Spinal cord (tissue), 10 donors: ENCODE results near the gene TAF1D. TPM values are rescaled to one million over a fixed set of nuclear protein-coding genes. Genes with fewer than 3 reads are reported as not detected.

Source experiments
- DNase-seq, 6 donors: peaks; one replicate each; pipeline versions ENCODE4 v3.0.0 to v3.0.0-alpha.2; 2013 to 2015; ENCODE audit warnings: low spot score in 6 of 6, low read depth in 4 of 6
- H3K27ac ChIP-seq: one replicate; pipeline ENCODE4 v1.5.1; 2013; ENCODE audit warnings: low read depth, low read length, control low read depth
- H3K27me3 ChIP-seq: one replicate; pipeline ENCODE4 v1.6.1; 2013; ENCODE audit warnings: low read length; ENCODE audit not compliant: control insufficient read depth, insufficient read depth
- H3K36me3 ChIP-seq: one replicate; pipeline ENCODE4 v1.6.1; 2013; ENCODE audit warnings: low read length; ENCODE audit not compliant: control insufficient read depth, insufficient read depth
- H3K4me1 ChIP-seq: one replicate; pipeline ENCODE4 v1.6.1; 2013; ENCODE audit warnings: low read length; ENCODE audit not compliant: control insufficient read depth, insufficient read depth
- H3K4me3 ChIP-seq: one replicate; pipeline ENCODE4 v1.5.1; 2013; ENCODE audit warnings: low read depth, low read length, control low read depth
- H3K9me3 ChIP-seq: one replicate; pipeline ENCODE4 v1.6.1; 2013; ENCODE audit warnings: low read length; ENCODE audit not compliant: control insufficient read depth, insufficient read depth
- WGBS: methylation state at CpG from one replicate; pipeline ENCODE4 v1.1.5; 2013; ENCODE audit warnings: missing lambda C conversion rate; ENCODE audit not compliant: insufficient coverage; 5-methylcytosine and 5-hydroxymethylcytosine counted together
- polyA plus RNA-seq, 2 donors: library from polyadenylated mRNA; unstranded; fragments of 120-200 nt; gene quantifications; one replicate each; pipeline ENCODE4 v1.2.1, GENCODE V29; 2013; ENCODE audit not compliant: insufficient read length in 2 of 2
- total RNA-seq, 2 donors: library from RNA; depleted of rRNA in 1 of 2; stranded (reverse); fragments of 120-200 nt in 1 of 2; fragments of >200 nt in 1 of 2; gene quantifications; one replicate each; pipeline versions ENCODE4 v1.2.3 to v1.2.4, GENCODE V29; 2013 to 2014
- donor health status: healthy.

Gene TAF1D
- total and polyA plus RNA-seq, 4 donors: 103 to 266 (median 108) TPM

GRCh38 chr11:93715797-93716396, 25.4 kb downstream of the TAF1D start:
- no peak overlapping the region for H3K4me3 ChIP-seq
- no peaks in the 10 kb centered on the region for H3K27me3 ChIP-seq
- peaks cover 17% of the 10 kb centered on the region for H3K36me3 ChIP-seq
- DNase-seq: no peak
- H3K27ac ChIP-seq: no peak overlapping the region
- H3K4me1 ChIP-seq: no peaks in the 10 kb centered on the region
- 75% methylated on average over 1 of the region's 4 CpGs for WGBS
- H3K9me3 ChIP-seq: peaks cover 1% of the 10 kb centered on the region

- H3K27me3 ChIP-seq: no peaks in the 10 kb centered on the region
- peaks cover 14% of the 10 kb centered on the region for H3K9me3 ChIP-seq
- no peak for DNase-seq
- peaks cover 11% of the 10 kb centered on the region for H3K36me3 ChIP-seq
- no peaks in the 10 kb centered on the region for H3K4me1 ChIP-seq
- no peak overlapping the region for H3K27ac ChIP-seq
- H3K4me3 ChIP-seq: no peak overlapping the region
These were observed 28.6 kb downstream of the TAF1D start for GRCh38 chr11:93712678-93713077.

DNA sequence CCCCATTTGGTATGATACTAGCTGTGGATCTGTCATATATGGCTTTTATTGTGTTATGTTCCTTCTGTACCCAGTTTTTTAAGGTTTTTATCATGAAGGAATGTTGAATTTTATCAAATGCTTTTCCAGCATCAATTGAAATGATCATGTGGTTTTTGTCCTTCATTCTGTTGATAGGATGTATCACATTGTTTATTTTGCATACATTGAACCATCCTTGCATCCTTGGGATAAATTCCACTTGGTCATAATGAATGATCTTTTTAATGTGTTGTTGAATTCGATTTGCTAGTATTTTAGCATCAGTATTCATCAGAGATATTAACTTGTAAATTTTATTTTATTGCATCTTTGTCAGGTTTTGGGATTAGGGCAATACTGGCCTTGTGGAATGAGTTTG, 31.1 kb downstream of the TAF1D start:
- Histone ChIP-seq H3K36me3 (peaks cover 11% of the 10 kb centered on the region), H3K27me3 (no peaks in the 10 kb centered on the region), H3K27ac (no peak overlapping the region), H3K4me3 (no peak overlapping the region), H3K9me3 (peaks cover 14% of the 10 kb centered on the region), H3K4me1 (no peaks in the 10 kb centered on the region)
- WGBS: no CpG with 5 or more reads among the region's 1 CpG
- DNase-seq: no peak

- WGBS: 94% methylated on average over 2 of the region's 2 CpGs
These were observed 37.1 kb downstream of the TAF1D start for GRCh38 chr11:93704237-93704636.

GRCh38 chr11:93700830-93701229, 40.5 kb downstream of the TAF1D start:
- no peak overlapping the region for H3K4me3 ChIP-seq
- no CpG with 5 or more reads among the region's 3 CpGs for WGBS

More at GRCh38 chr11:93704237-93704636, 37.1 kb downstream of the TAF1D start:
- Histone ChIP-seq H3K9me3 (peaks cover 3% of the 10 kb centered on the region), H3K27me3 (no peaks in the 10 kb centered on the region), H3K4me3 (no peak overlapping the region), H3K4me1 (no peaks in the 10 kb centered on the region), H3K36me3 (peaks cover 30% of the 10 kb centered on the region), H3K27ac (no peak overlapping the region)
- DNase-seq: no peak

GRCh38 chr11:93697611-93698010, 43.7 kb downstream of the TAF1D start:
- Histone ChIP-seq H3K27ac (no peak overlapping the region), H3K4me3 (no peak overlapping the region), H3K4me1 (no peaks in the 10 kb centered on the region), H3K36me3 (peaks cover 29% of the 10 kb centered on the region), H3K9me3 (no peaks in the 10 kb centered on the region), H3K27me3 (no peaks in the 10 kb centered on the region)
- no CpG with 5 or more reads among the region's 4 CpGs for WGBS
- DNase-seq: no peak

More at GRCh38 chr11:93700830-93701229, 40.5 kb downstream of the TAF1D start:
- Histone ChIP-seq H3K27me3 (no peaks in the 10 kb centered on the region), H3K9me3 (no peaks in the 10 kb centered on the region), H3K36me3 (peaks cover 31% of the 10 kb centered on the region), H3K4me1 (no peaks in the 10 kb centered on the region), H3K27ac (no peak overlapping the region)
- DNase-seq: no peak

- no peak for DNase-seq
- Histone ChIP-seq H3K4me1 (no peaks in the 10 kb centered on the region), H3K27ac (no peak overlapping the region), H3K36me3 (peaks cover 21% of the 10 kb centered on the region), H3K27me3 (no peaks in the 10 kb centered on the region), H3K9me3 (no peaks in the 10 kb centered on the region), H3K4me3 (no peak overlapping the region)
These were observed 46.7 kb downstream of the TAF1D start for GRCh38 chr11:93694557-93694956.

DNA sequence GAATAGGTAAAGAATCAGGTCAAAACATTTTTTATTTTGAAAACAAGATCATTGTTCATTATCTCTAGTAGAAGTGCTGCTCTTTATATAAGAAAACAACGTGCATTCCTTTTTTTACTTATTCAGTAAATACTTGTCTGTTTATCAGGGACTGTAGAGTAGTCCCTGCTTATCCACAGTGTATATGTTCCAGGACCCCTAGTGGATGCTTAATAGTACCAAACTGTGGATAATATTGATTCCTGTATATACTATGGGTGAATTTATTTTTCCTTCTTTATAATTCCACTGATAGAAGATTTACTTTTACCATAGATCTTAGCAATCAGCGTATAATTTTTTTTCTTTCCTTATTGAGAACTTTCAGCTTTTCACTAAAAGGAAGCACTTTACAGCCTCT, 47.2 kb downstream of the TAF1D start:
- no peaks in the 10 kb centered on the region for H3K4me1 ChIP-seq
- no peaks in the 10 kb centered on the region for H3K27me3 ChIP-seq
- no peaks in the 10 kb centered on the region for H3K9me3 ChIP-seq
- 80% methylated on average over 1 of the region's 2 CpGs for WGBS
- H3K4me3 ChIP-seq: no peak overlapping the region
- no peak for DNase-seq
- H3K36me3 ChIP-seq: peaks cover 25% of the 10 kb centered on the region
- no peak overlapping the region for H3K27ac ChIP-seq

GRCh38 chr11:93689240-93689639, 52.1 kb downstream of the TAF1D start:
- Histone ChIP-seq H3K4me1 (no peaks in the 10 kb centered on the region), H3K36me3 (peaks cover 40% of the 10 kb centered on the region)
- WGBS: 67% methylated on average over 2 of the region's 2 CpGs

DNA sequence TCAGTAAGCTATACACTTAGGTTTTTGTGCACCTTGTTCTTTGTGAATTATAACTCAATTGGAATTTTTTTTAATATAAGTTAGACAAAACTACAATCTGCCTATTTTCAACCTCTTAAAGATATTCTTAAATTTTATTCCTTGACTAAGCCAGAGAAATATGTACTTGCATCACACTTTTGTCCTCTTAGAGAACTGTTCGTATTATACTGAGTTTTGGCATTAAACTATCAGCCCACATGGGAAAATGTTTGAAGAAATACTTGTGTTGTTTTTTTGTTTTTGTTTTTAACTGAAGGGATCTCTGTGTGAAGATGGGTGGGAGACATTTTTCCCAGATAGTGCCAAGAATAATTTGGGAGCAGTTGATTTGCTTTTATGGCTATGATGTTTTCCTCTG, 54.5 kb downstream of the TAF1D start:
- Histone ChIP-seq H3K4me1 (no peaks in the 10 kb centered on the region), H3K36me3 (peaks cover 35% of the 10 kb centered on the region), H3K27ac (no peak overlapping the region), H3K4me3 (no peak overlapping the region), H3K27me3 (no peaks in the 10 kb centered on the region), H3K9me3 (no peaks in the 10 kb centered on the region)
- WGBS: no CpG with 5 or more reads among the region's 1 CpG
- DNase-seq: no peak

More at GRCh38 chr11:93689240-93689639, 52.1 kb downstream of the TAF1D start:
- no peaks in the 10 kb centered on the region for H3K9me3 ChIP-seq
- H3K27me3 ChIP-seq: no peaks in the 10 kb centered on the region
- no peak for DNase-seq
- no peak overlapping the region for H3K4me3 ChIP-seq
- H3K27ac ChIP-seq: no peak overlapping the region
